K562 (cell line): ENCODE data around the gene DDX50. TPM values are rescaled to one million over a fixed set of nuclear protein-coding genes. Genes with fewer than 3 reads are reported as not detected.
A peak's percentile ranks its signal among the peaks of the same experiment; 100 is the strongest.

Experiments used
- ADNP ChIP-seq: fragments of 200-800 bp; sonication (Bioruptor generic); IDR thresholded peaks from 2 replicates; pipeline ENCODE4 v1.6.1; 2016; ENCODE audit warnings: missing genetic modification characterization, missing compliant biosample characterization
- BRD4 ChIP-seq: fragments of 200-600 bp; sonication (generic); IDR thresholded peaks from 2 replicates; pipeline ENCODE4 v1.6.1; 2017; ENCODE audit warnings: inconsistent platforms
- CGGBP1 ChIP-seq: fragments of 250-450 bp; sonication (Bioruptor Pico); IDR thresholded peaks from 2 replicates; pipeline ENCODE4 v1.9.0; 2021; ENCODE audit warnings: mild to moderate bottlenecking
- CHD2 ChIP-seq: IDR thresholded peaks from 2 replicates; pipeline ENCODE4 v1.6.1; 2011; ENCODE audit warnings: low read depth, low read length
- CLOCK ChIP-seq: fragments of 250-450 bp; sonication (Bioruptor Pico); IDR thresholded peaks from 2 replicates; pipeline ENCODE4 v1.4.0; 2020; ENCODE audit warnings: mild to moderate bottlenecking, moderate library complexity, borderline replicate concordance
- FOXJ2 ChIP-seq: fragments of 200-800 bp; sonication (Bioruptor generic); IDR thresholded peaks from 2 replicates; pipeline ENCODE4 v1.6.1; 2016; ENCODE audit warnings: missing genetic modification characterization, missing compliant biosample characterization
- KDM1A ChIP-seq, 2 experiments: fragments of 450-650 bp; IDR thresholded peaks; 2 replicates each; pipeline ENCODE4 v1.6.1; 2016; ENCODE audit warnings: mild to moderate bottlenecking in 2 of 2
- KDM4B ChIP-seq, 2 experiments: fragments of 450-650 bp in 1 of 2; sonication (generic) in 1 of 2; IDR thresholded peaks; 2 replicates each; pipeline ENCODE4 v1.6.1; 2016 to 2017; ENCODE audit warnings: borderline replicate concordance in 2 of 2, antibody characterized with exemption in 1 of 2, low read depth in 1 of 2, mild to moderate bottlenecking in 1 of 2
- MYC ChIP-seq, 2 experiments: fragments of 250-450 bp in 1 of 2; sonication (Bioruptor Pico) in 1 of 2; IDR thresholded peaks; 2 replicates each; pipeline versions ENCODE4 v1.5.1 to v1.6.1; 2012 to 2021; ENCODE audit warnings: low read depth in 2 of 2, borderline replicate concordance in 1 of 2, improper control_type of control experiment in 1 of 2, low read length in 1 of 2, mild to moderate bottlenecking in 1 of 2, moderate library complexity in 1 of 2
- NR2C1 ChIP-seq, 2 experiments: fragments of 450-650 bp; IDR thresholded peaks; 2 replicates each; pipeline ENCODE4 v1.6.1; 2017; ENCODE audit warnings: mild to moderate bottlenecking in 2 of 2, antibody characterized with exemption in 1 of 2, inconsistent platforms in 1 of 2, missing compliant biosample characterization in 1 of 2, missing genetic modification characterization in 1 of 2
- PKNOX1 ChIP-seq: fragments of 450-650 bp; IDR thresholded peaks from 2 replicates; pipeline ENCODE4 v1.6.1; 2016
- POLR2A ChIP-seq: fragments of 450-650 bp; conservative IDR thresholded peaks from 2 replicates; pipeline ENCODE4 v1.6.1; 2016
- RBFOX2 ChIP-seq: fragments of 200-400 bp; formaldehyde crosslinking; IDR thresholded peaks from 2 replicates; pipeline ENCODE4 v1.6.1; 2017; ENCODE audit warnings: low read depth, mild to moderate bottlenecking, low read length, moderate library complexity
- SOX6 ChIP-seq: fragments of 450-650 bp; IDR thresholded peaks from 2 replicates; pipeline ENCODE4 v1.6.1; 2014; ENCODE audit warnings: mild to moderate bottlenecking
- STAG1 ChIP-seq: sonication (generic); formaldehyde crosslinking; IDR thresholded peaks from 2 replicates; pipeline ENCODE4 v1.5.0; 2020; ENCODE audit warnings: missing genetic modification reagents, borderline replicate concordance
- SUPT5H ChIP-seq: fragments of 450-650 bp; IDR thresholded peaks from 2 replicates; pipeline ENCODE4 v1.6.1; 2016
- TCF7 ChIP-seq: sonication (generic); IDR thresholded peaks from 2 replicates; pipeline ENCODE4 v1.6.1; 2016; ENCODE audit warnings: antibody characterized with exemption, borderline replicate concordance
- ZNF696 ChIP-seq: fragments of 250-450 bp; sonication (Bioruptor Pico); conservative IDR thresholded peaks from 2 replicates; pipeline ENCODE4 v1.4.0; 2020; ENCODE audit warnings: mild to moderate bottlenecking, moderate library complexity
- ZNF699 ChIP-seq: fragments of 250-450 bp; sonication (Bioruptor Pico); IDR thresholded peaks from 2 replicates; pipeline ENCODE4 v1.8.0; 2021; ENCODE audit warnings: mild to moderate bottlenecking, moderate library complexity; ENCODE audit not compliant: insufficient replicate concordance
- polyA plus RNA-seq, 8 experiments: library from polyadenylated mRNA; depleted of rRNA in 4 of 8; stranded (reverse) in 5 of 8; unstranded in 3 of 8; fragments of >200 nt; fragmentation: Nextera tagmentation in 2 of 8; fragmentation: Illumina TruSeq in 1 of 8; extraction: Ambion mirVana in 2 of 8; extraction: Trizol in 1 of 8; gene quantifications; 2 replicates each; pipeline versions ENCODE4 v1.2.1 to v1.2.3, GENCODE V29; 2011 to 2014; ENCODE audit warnings: inconsistent platforms in 1 of 8, missing spikeins in 1 of 8
- total RNA-seq, 7 experiments: library from RNA; depleted of rRNA in 6 of 7; stranded (reverse); fragments of >200 nt in 6 of 7; fragmentation: Illumina TruSeq in 2 of 7; extraction: Trizol in 2 of 7; gene quantifications; 2 replicates each; pipeline versions ENCODE4 v1.2.1 to v1.2.3, GENCODE V29; 2011 to 2021; ENCODE audit warnings: low replicate concordance in 1 of 7

DDX50 gene
- total and polyA plus RNA-seq, 9 of the 15 experiments (the other 6 are each of a cell fraction or from before 2014, with no cell fraction given), result 36.7 to 86.8 (median 57.4) TPM

GRCh38 chr10:68901105-68901927 lies at the start of gene DDX50 (continued):
- TF ChIP-seq CGGBP1 (CRISPR knock-in tag) (no peak), CLOCK (no peak), TCF7 (no peak), ADNP (no peak), KDM1A (IDR thresholded peaks at IDR 0.05) (no peak), CHD2 (peak; percentile 70; the same call in 1 of the 2 replicates), ZNF699 (no peak), SUPT5H (peak; percentile 94), BRD4 (0 out of 2 replicates have a peak, but pooled peaks have one; percentile 6), ZNF696 (CRISPR knock-in tag) (no peak), PKNOX1 (peak; percentile 92), SOX6 (peak; percentile 24), POLR2A (peak; percentile 96), NR2C1 (IDR thresholded peaks at IDR 0.05) (peak; percentile 54), NR2C1 (tag; IDR thresholded peaks at IDR 0.05) (peak; percentile 41), KDM4B (IDR thresholded peaks at IDR 0.05; ENCODE audit: borderline replicate concordance in 2 of 2, low read depth in 1 of 2) (peak in 1 of 2 experiments; percentile 87; a peak in 2 of 4 replicates), MYC (IDR thresholded peaks at IDR 0.05; ENCODE audit: low read depth, low read length) (peak; percentile 76; the same call in 1 of the 2 replicates), MYC (CRISPR knock-in tag; IDR thresholded peaks at IDR 0.05; ENCODE audit: borderline replicate concordance, low read depth) (peak; percentile 53; the same call in 1 of the 2 replicates), FOXJ2 (tag) (peak; percentile 44; the same call in 1 of the 2 replicates), STAG1 (no peak; the same call in 1 of the 2 replicates), RBFOX2 (peak; percentile 98)
